IMR-90 (cell line): ENCODE results near the gene CERS1.

Source experiments
- BHLHE40 ChIP-seq: fragments of 150-350 bp; IDR thresholded peaks from 2 replicates; pipeline ENCODE4 v1.6.1; 2016; ENCODE audit warnings: mild to moderate bottlenecking, low read depth, low read length
- CTCF ChIP-seq: conservative IDR thresholded peaks from 2 replicates; pipeline ENCODE4 v1.5.1; 2012; ENCODE audit warnings: mild to moderate bottlenecking, low read depth, low read length, improper control_type of control experiment
- MAZ ChIP-seq: IDR thresholded peaks from 2 replicates; pipeline ENCODE4 v1.6.1; 2012; ENCODE audit warnings: low read depth, mild to moderate bottlenecking, low read length, improper control_type of control experiment, moderate library complexity, borderline replicate concordance
- POLR2A ChIP-seq: IDR thresholded peaks from 2 replicates; pipeline ENCODE4 v1.6.1; 2012; ENCODE audit warnings: mild to moderate bottlenecking, low read depth, low read length
- RFX5 ChIP-seq: IDR thresholded peaks from 2 replicates; pipeline ENCODE4 v1.8.0; 2012; ENCODE audit warnings: low read depth, mild to moderate bottlenecking, low read length, moderate library complexity

- TF ChIP-seq CTCF (no peak), POLR2A (no peak), BHLHE40 (no peak), MAZ (no peak), RFX5 (no peak)
Observed at GRCh38 chr19:18897094-18898029, 1.4 kb upstream of the CERS1 start.
